Activated CD4-positive, alpha-beta T cell treated with anti-CD3 and anti-CD28 coated beads, Interleukin-2, amount 50 U/mL, for 1 hour (primary cell): Measurements from ENCODE around the gene CSF2RB.
"Not testable (repeated sequence)": the region's sequence is repeated elsewhere in the genome, so short reads cannot be mapped to it uniquely, and the experiment has no call there.

ENCODE experiments used
- DNase-seq: peaks from one replicate; pipeline ENCODE4 v3.0.0-alpha.2; 2020

The CSF2RB gene

GRCh38 chr22:36977401-36977861 lies 64.0 kb downstream of the CSF2RB start:
- peak; percentile 81 for DNase-seq

GRCh38 chr22:36977947-36978660 lies 64.7 kb downstream of the CSF2RB start:
- peak; percentile 90 for DNase-seq

GRCh38 chr22:36979016-36979910 lies 65.8 kb downstream of the CSF2RB start:
- DNase-seq: no peak

- DNase-seq: no peak
These were observed 67.9 kb downstream of the CSF2RB start for GRCh38 chr22:36981247-36981775.

GRCh38 chr22:36982136-36982535 lies 68.7 kb downstream of the CSF2RB start:
- no peak for DNase-seq

- no peak for DNase-seq
These were observed 71.9 kb downstream of the CSF2RB start for GRCh38 chr22:36985211-36985889.

- no peak for DNase-seq
These were observed 72.9 kb downstream of the CSF2RB start for GRCh38 chr22:36986242-36986821.

GRCh38 chr22:36988075-36988832 lies 74.8 kb downstream of the CSF2RB start:
- DNase-seq: no peak

GRCh38 chr22:36989012-36989411 lies 75.6 kb downstream of the CSF2RB start:
- not testable (repeated sequence) for DNase-seq
